ENCODE results near the gene SCAPER.
"Not testable (repeated sequence)": the region's sequence is repeated elsewhere in the genome, so short reads cannot be mapped to it uniquely, and the experiment has no call there.

The SCAPER gene

DNA sequence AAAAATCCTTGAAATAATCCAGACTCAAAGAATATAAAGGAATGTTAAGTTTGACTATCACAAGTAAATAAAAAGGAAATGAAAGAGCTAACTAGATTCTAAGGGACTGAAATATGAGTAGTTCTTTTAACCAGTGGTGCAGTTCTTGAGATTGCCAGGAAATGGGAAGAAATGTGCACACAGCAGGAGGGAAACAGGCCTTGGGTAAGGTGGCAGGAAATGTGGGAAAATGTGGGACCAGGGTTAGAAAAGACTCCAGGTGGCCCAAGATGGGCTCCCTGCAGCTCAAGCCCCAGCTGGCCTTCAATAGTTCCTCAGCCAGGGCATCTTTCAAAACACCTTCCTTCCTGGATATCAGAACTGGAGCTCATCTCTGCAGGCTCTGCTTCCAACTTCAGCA is 387.2 kb downstream of the SCAPER start:
- CTCF ChIA-PET = interaction anchor here (1.1 to 1.9 kb wide), 3 partner anchors 9 to 23 kb away, joined by 3 to 8 read pairs (median 4); no protein-coding TSS in a partner anchor
- POLR2A ChIA-PET = interaction anchor here (0.7 kb wide), 1 partner anchor 138 kb away, joined by 3 read pairs; no protein-coding TSS in a partner anchor
- DNase-seq (ENCODE audit: extremely low spot score) = no peak
- TF ChIP-seq, protein P1, sequence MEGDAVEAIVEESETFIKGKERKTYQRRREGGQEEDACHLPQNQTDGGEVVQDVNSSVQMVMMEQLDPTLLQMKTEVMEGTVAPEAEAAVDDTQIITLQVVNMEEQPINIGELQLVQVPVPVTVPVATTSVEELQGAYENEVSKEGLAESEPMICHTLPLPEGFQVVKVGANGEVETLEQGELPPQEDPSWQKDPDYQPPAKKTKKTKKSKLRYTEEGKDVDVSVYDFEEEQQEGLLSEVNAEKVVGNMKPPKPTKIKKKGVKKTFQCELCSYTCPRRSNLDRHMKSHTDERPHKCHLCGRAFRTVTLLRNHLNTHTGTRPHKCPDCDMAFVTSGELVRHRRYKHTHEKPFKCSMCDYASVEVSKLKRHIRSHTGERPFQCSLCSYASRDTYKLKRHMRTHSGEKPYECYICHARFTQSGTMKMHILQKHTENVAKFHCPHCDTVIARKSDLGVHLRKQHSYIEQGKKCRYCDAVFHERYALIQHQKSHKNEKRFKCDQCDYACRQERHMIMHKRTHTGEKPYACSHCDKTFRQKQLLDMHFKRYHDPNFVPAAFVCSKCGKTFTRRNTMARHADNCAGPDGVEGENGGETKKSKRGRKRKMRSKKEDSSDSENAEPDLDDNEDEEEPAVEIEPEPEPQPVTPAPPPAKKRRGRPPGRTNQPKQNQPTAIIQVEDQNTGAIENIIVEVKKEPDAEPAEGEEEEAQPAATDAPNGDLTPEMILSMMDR (IDR thresholded peaks at IDR 0.05; ENCODE audit: control extremely low read depth, extremely low read depth, low read depth, missing control alignments) = no peak

DNA sequence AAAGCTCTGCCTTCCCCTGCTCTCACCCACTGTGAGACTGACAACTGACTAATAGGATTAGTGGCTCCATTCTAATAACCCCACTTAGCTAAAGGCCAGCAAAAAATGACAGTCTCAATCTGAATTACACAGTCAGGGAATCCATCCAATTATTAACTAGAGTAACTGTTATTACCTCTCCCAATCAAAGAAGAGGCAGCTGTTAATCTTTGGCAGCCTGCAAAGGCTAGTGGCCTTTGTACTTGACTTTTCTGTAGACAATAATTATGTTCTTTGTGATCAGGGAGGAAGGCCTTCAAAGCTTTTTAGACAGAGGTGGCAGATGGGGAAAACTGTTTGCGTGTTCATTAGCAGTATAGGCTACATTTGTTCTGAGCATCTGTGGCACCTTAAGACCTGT is 390.9 kb downstream of the SCAPER start:
- no peak for DNase-seq (ENCODE audit: extremely low spot score)
- POLR2A ChIA-PET = no interaction called here
- CTCF ChIA-PET = interaction anchor here (1.0 to 1.2 kb wide), 2 partner anchors 10 to 15 kb away, joined by 3 read pairs; no protein-coding TSS in a partner anchor
- TF ChIP-seq, protein P1 (IDR thresholded peaks at IDR 0.05; ENCODE audit: control extremely low read depth, extremely low read depth, low read depth, missing control alignments) = no peak

DNA sequence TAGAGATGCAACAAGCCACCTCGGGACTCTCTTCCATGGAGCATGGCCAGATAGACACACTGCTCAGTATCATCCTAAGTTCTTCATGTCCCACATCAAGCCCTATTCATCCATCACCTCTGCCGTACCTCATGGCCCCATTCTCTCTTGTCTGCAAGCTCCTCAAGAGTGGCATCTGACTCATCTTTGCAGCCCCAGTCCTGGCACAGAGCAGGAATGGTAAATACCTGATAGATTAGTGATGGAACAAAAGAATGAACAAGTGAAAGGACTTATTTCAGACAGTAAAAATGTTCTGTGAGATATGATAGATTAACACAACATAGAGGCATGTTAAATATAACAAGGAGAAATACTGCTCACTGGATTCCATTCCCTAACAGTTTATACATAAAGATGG is 392.2 kb downstream of the SCAPER start:
- ChIA-PET CTCF (interaction anchor here (1.5 kb wide), 1 partner anchor 12 kb away, joined by 4 read pairs; no protein-coding TSS in a partner anchor), POLR2A (no interaction called here)
- no peak for DNase-seq (ENCODE audit: extremely low spot score)
- TF ChIP-seq, protein P1 (IDR thresholded peaks at IDR 0.05; ENCODE audit: control extremely low read depth, extremely low read depth, low read depth, missing control alignments) = no peak

DNA sequence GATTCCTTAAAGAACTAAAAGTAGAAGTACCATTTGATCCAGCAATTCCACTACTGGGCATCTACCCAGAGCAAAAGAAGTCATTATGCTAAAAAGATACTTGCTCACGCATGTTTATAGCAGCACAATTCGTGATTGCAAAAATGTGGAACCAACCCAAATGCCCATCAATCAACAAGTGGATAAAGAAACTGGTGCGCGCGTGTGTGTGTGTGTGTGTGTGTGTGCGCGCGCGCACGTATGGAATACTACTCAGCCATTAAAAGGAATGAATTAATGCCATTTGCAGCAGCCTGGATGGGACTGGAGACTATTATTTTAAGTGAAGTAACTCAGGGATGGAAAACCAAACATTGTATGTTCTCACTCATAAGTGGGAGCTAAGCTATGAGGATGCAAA is 394.5 kb downstream of the SCAPER start:
- CTCF ChIA-PET; DNase-seq (ENCODE audit: extremely low spot score); POLR2A ChIA-PET: not testable (repeated sequence)

DNA sequence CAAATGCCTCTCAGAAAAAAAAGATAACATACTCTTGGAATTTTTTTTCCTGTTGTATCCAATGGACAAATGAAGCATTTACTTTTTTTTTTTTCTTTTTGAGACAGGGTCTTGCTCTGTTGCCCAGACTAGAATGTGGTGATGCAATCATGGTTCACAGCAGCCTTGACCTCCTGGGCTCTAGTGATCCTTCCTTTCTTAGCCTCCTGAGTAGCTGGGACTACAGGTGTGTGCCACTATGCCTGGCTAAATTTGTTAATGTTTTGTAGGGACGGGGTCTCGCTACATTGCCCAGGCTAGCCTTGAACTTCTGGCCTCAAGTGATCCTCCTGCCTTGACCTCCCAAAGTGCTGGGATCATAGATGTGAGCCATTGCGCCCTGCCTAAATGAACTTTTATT is 401.3 kb downstream of the SCAPER start:
- TF ChIP-seq, protein P1 (IDR thresholded peaks at IDR 0.05; ENCODE audit: control extremely low read depth, extremely low read depth, low read depth, missing control alignments) = no peak
- DNase-seq (ENCODE audit: extremely low spot score) = no peak
- ChIA-PET CTCF (no interaction called here), POLR2A (no interaction called here)

DNA sequence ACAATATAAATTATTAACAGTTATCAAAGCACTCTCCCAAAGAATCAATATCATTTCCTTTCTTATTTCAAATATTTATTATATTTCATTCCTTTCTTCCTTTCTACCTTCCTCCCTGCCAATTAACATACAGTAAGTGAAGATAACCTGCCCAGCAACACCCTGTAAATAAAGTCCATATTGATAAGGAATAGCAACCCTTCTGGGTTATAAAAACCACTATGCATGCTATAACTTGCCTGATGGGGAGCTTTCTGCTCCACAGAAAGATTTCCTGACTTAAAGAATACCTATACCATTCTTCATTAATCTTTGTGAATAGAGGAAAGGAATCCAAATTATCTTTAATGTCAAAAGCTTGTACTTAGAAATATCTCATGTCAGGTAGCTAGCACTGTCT is 402.0 kb downstream of the SCAPER start:
- TF ChIP-seq, protein P1 (IDR thresholded peaks at IDR 0.05; ENCODE audit: control extremely low read depth, extremely low read depth, low read depth, missing control alignments) = no peak
- ChIA-PET CTCF (no interaction called here), POLR2A (no interaction called here)
- no peak for DNase-seq (ENCODE audit: extremely low spot score)

DNA sequence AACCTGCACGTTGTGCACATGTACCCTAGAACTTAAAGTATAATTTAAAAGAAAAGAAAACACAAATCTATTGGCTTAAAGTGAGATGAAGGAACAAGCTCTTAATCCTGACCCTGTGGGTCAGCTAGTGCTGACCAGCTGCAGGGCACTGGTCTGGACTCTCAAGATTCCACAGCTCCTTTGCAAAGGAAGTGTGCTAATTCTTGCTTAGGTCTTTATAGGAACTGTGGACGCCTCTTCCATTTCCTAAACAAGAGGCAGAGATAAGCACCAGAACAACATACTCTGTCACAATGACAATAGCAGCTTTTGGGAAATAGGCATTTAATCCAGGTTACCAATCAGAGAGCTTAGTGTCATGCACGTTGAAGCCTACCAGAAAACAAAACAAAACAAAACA is 402.5 kb downstream of the SCAPER start:
- ChIA-PET CTCF (no interaction called here), POLR2A (no interaction called here)
- TF ChIP-seq, protein P1 (IDR thresholded peaks at IDR 0.05; ENCODE audit: control extremely low read depth, extremely low read depth, low read depth, missing control alignments) = no peak
- DNase-seq (ENCODE audit: extremely low spot score) = no peak

DNA sequence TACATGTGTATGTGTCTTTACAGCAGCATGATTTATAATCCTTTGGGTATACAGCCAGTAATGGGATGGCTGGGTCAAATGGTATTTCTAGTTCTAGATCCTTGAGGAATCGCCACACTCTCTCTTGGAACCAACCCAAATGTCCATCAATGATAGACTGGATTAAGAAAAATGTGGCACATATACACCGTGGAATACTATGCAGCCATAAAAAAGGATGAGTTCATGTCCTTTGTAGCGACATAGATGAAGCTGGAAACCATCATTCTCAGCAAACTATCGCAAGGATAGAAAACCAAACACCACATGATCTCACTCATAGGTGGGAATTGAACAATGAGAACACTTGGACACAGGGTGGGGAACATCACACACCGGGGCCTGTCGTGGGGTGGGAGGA is 403.0 kb downstream of the SCAPER start:
- POLR2A ChIA-PET; DNase-seq (ENCODE audit: extremely low spot score); CTCF ChIA-PET: not testable (repeated sequence)
